Right forelimb (tissue), 1 donor: ENCODE data around the gene CCDC102B.
"Not testable (repeated sequence)": the region's sequence is repeated elsewhere in the genome, so short reads cannot be mapped to it uniquely, and the experiment has no call there.

Experiments
- DNase-seq: peaks from one replicate; pipeline ENCODE4 v3.0.0-alpha.2; 2018

CCDC102B gene

GRCh38 chr18:68915061-68915460, 117.2 kb downstream of the CCDC102B start:
- DNase-seq = no peak

GRCh38 chr18:68916734-68917133, 118.9 kb downstream of the CCDC102B start:
- no peak for DNase-seq

GRCh38 chr18:68918216-68918615, 120.3 kb downstream of the CCDC102B start:
- DNase-seq = no peak

- no peak for DNase-seq
Measured at GRCh38 chr18:68919900-68920299, 122.0 kb downstream of the CCDC102B start.

GRCh38 chr18:68922392-68922791, 124.5 kb downstream of the CCDC102B start:
- DNase-seq = no peak

- DNase-seq = no peak
Measured at GRCh38 chr18:68925268-68925667, 127.4 kb downstream of the CCDC102B start.

- DNase-seq = no peak
Measured at GRCh38 chr18:68928762-68929675, 131.1 kb downstream of the CCDC102B start.

- no peak for DNase-seq
Measured at GRCh38 chr18:68935686-68936085, 137.8 kb downstream of the CCDC102B start.

GRCh38 chr18:68937029-68937599, 139.2 kb downstream of the CCDC102B start:
- no peak for DNase-seq

GRCh38 chr18:68940039-68940438, 142.2 kb downstream of the CCDC102B start:
- no peak for DNase-seq

GRCh38 chr18:68940754-68941153, 142.9 kb downstream of the CCDC102B start:
- DNase-seq = no peak

- DNase-seq = no peak
Measured at GRCh38 chr18:68942230-68942629, 144.3 kb downstream of the CCDC102B start.

GRCh38 chr18:68943861-68944260, 146.0 kb downstream of the CCDC102B start:
- DNase-seq = not testable (repeated sequence)

GRCh38 chr18:68944330-68944729, 146.4 kb downstream of the CCDC102B start:
- no peak for DNase-seq

- no peak for DNase-seq
Measured at GRCh38 chr18:68944826-68945225, 146.9 kb downstream of the CCDC102B start.

- DNase-seq = no peak
Measured at GRCh38 chr18:68948622-68949021, 150.7 kb downstream of the CCDC102B start.

GRCh38 chr18:68954738-68955137, 156.9 kb downstream of the CCDC102B start:
- DNase-seq = no peak

- no peak for DNase-seq
Measured at GRCh38 chr18:68956650-68957049, 158.8 kb downstream of the CCDC102B start.

GRCh38 chr18:68960355-68960754, 162.5 kb downstream of the CCDC102B start:
- no peak for DNase-seq

- DNase-seq = no peak
Measured at GRCh38 chr18:68962623-68963022, 164.7 kb downstream of the CCDC102B start.

GRCh38 chr18:68965817-68966216, 167.9 kb downstream of the CCDC102B start:
- DNase-seq = no peak

GRCh38 chr18:68969027-68969426, 171.1 kb downstream of the CCDC102B start:
- DNase-seq = no peak

GRCh38 chr18:68972176-68972575, 174.3 kb downstream of the CCDC102B start:
- no peak for DNase-seq

- DNase-seq = no peak
Measured at GRCh38 chr18:68979737-68980136, 181.9 kb downstream of the CCDC102B start.
